HG03354 (cell line): ENCODE data around the gene RHBG.

ENCODE experiments used
- ATAC-seq: cut with Tn5 transposase; IDR thresholded peaks from one replicate; pipeline ENCODE4 v1.9.1; 2021; ENCODE audit warnings: mild to moderate bottlenecking; ENCODE audit not compliant: unreplicated experiment, poor library complexity, severe bottlenecking

The RHBG gene

GRCh38 chr1:156401041-156401574 is 32.1 kb downstream of the RHBG start:
- ATAC-seq, result no peak

GRCh38 chr1:156401681-156402081 is 32.7 kb downstream of the RHBG start:
- no peak for ATAC-seq

DNA sequence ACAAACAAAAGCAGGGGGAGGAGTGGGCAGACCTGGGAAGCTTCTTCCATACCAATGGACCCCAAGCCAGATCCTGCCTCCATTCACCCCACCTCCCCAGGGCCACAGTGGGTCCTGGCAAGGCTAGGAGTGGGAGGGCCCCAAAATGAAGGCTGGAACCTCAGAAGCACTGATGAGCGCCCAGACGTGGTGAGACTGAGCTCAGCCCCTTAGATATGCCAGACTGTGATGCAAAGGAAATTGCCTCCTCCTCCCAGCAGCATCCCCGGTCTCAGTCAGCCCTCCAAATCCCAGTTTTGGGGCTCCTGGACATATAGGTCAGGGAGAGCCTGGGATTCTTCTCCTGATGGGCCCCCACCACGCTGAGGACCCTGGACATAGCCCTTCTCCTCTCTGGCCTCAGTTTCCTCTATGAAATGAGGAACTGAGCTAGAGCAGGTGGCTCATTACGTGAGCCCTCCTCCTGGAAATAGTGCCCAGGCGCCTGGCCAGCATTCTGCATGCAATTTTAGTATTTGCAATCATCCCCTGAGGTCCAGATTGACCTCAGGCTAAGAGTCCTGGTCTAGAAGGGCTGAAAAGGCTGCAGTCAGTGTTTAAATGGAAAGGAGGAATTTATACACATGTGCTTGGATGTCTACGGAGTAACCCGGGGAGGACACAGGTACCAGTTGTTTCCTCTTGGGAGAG is 33.5 kb downstream of the RHBG start:
- ATAC-seq, result no peak

GRCh38 chr1:156405670-156406069 is 36.7 kb downstream of the RHBG start:
- ATAC-seq, result no peak

DNA sequence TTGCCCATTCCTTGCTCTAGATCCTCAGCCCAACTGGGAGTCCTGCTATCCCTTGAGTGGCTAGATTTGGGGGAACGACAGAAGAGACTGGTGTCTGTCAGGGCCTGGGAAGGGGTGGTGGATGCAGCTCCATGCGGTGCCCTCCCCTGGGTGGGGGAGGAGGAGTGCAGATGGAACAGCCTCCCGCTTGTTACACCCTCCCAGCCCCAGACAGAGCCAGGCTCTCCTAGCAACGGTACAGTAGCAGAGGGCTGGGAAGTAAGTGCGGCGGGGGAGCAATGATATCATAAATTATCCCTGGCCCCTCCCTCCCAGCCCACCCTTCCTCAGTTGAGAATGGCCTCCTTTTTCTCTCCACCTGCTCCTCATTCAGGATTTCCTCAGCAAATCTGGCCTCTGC is 37.2 kb downstream of the RHBG start:
- no peak for ATAC-seq

GRCh38 chr1:156407344-156407743 is 38.3 kb downstream of the RHBG start:
- no peak for ATAC-seq

DNA sequence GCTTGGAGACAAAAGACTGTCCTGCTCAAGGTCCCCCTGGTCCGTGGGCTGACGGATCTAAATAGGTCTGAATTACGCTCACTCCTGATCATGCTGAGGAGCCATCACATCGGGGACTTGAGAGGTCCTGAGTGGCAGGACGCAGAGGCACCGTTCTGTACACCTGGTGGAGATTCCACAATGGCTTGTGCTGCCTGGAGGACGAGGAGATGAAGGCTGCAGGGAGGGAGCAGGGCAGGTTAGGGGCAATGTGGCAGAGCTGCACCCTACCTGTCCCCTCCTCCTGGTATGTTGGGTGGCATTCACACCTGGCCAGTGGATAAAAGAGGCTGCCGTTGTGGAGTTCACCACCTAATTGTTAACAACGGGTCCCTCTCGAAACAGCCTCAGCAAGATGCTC is 38.7 kb downstream of the RHBG start:
- ATAC-seq, result no peak

DNA sequence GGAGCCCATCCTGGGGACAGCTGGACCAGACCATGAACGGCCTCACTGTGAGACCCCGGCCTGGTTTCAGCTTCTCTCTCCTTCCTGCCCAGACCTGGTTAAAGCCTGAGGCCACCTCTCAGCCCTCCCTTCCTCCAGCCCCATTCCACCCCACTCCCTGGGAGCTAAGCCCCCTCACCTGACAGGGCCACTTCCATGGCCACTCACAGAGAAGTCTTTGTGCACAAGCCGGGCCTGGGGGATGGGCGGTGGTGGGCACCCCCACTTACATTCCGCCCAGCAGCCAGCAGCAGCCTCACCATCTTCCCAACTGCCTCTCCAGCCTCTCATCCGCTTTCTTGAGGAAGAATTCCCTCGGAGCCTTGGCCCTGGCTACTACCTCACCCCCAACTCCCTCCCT is 40.4 kb downstream of the RHBG start:
- no peak for ATAC-seq

DNA sequence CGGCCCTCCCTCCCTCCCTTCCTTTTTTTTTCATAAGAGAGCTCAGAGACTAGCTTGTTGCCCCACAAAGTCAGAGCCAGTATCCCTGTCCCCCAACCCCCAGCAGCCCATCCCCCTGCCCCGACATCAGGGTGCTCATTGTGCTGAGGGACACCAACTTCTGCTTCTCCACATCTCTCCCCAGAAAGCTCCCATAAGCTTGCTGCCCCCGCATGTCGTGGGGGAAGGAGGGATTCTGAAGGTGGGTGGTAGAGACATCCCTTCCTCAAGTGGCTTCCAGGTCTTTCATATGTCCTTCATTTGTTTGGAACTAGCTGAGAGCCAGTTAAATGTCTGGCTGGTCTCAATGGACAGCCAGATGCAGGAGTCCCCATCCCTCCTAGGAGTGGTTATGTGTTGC is 41.2 kb downstream of the RHBG start:
- no peak for ATAC-seq

- no peak for ATAC-seq
Observed at GRCh38 chr1:156410740-156411139, 41.7 kb downstream of the RHBG start.

DNA sequence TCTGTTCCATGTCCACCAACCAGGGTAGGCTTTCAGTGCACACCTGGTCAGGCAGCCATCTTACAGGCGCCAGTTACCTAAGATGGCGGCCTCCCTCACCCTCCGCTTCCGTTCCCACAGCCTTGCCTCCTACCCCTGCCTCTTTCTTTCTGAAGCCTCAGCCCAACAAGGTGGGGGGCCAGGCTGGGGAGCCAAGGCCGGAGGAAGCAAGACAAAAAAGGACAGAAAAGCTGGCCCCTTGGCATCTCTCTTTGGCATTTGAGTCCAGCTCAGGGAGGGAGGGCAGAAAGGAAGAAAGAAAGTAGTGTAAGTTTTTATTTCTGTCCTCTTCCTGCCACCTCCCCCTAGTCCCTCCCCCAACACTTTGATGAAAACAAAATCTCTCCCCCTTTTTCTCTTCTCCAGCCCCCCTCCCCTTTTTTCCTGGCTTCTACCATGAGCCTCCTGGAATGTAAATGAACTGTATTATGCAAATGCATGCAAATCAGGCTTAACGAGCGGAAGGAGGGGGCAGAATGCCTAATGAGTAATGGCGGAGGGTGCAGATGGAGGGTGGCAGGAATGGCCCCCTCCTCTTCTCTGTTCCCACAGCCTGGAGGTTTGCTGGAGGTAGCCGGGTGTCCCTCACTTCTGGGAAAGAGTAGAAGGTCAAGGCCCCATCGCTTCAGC is 43.8 kb downstream of the RHBG start:
- no peak for ATAC-seq

- no peak for ATAC-seq
Observed at GRCh38 chr1:156413391-156414246, 44.6 kb downstream of the RHBG start.

GRCh38 chr1:156414461-156415064 is 45.6 kb downstream of the RHBG start:
- ATAC-seq, result no peak

GRCh38 chr1:156416993-156417392 is 48.0 kb downstream of the RHBG start:
- no peak for ATAC-seq

- ATAC-seq, result no peak
Observed at GRCh38 chr1:156417401-156418020, 48.5 kb downstream of the RHBG start.

- ATAC-seq, result no peak
Observed at GRCh38 chr1:156418416-156419070, 49.5 kb downstream of the RHBG start.

DNA sequence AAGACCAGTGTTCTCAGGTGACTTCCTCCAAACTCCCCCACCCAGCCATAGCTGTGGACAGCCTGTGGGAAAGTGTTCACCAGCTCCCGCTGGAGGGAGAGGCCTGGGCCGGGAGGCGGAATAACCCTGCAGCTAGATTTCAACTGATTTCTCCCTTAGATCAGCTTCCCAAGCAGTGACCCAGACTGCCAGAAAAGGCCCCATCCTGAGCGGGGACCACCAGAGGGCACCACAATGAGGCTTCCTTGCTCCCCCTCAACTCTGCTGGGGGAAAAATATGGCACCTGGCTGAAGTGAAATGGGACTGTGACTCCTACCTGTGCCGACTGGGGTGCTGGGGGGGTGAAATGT is 50.8 kb downstream of the RHBG start:
- no peak for ATAC-seq

- ATAC-seq, result no peak
Observed at GRCh38 chr1:156420205-156421061, 51.4 kb downstream of the RHBG start.
